Measurements from ENCODE around the gene LIME1.

DNA sequence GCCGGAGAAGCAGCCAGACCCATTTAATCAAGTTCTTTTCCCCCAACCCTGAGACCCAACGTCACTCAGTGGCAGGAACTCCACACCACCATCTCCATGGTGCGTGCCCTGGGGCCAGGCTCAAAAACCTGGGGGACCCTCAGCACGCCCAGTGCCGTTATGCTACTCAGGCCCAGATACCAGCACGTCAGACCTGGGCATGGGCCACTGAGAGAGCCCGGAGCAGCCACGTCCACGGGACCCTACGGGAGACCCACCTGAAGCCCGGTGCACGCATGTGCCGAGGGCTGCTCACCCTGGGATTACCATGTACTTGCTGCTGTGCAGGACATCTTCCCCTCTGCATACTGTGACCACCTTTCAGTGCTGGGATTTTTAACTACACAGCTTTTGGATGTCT is 16.9 kb downstream of the LIME1 start:
- TF ChIP-seq, protein P1, sequence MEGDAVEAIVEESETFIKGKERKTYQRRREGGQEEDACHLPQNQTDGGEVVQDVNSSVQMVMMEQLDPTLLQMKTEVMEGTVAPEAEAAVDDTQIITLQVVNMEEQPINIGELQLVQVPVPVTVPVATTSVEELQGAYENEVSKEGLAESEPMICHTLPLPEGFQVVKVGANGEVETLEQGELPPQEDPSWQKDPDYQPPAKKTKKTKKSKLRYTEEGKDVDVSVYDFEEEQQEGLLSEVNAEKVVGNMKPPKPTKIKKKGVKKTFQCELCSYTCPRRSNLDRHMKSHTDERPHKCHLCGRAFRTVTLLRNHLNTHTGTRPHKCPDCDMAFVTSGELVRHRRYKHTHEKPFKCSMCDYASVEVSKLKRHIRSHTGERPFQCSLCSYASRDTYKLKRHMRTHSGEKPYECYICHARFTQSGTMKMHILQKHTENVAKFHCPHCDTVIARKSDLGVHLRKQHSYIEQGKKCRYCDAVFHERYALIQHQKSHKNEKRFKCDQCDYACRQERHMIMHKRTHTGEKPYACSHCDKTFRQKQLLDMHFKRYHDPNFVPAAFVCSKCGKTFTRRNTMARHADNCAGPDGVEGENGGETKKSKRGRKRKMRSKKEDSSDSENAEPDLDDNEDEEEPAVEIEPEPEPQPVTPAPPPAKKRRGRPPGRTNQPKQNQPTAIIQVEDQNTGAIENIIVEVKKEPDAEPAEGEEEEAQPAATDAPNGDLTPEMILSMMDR (IDR thresholded peaks at IDR 0.05) = no peak
- TF ChIP-seq, protein P2, sequence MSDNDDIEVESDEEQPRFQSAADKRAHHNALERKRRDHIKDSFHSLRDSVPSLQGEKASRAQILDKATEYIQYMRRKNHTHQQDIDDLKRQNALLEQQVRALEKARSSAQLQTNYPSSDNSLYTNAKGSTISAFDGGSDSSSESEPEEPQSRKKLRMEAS (IDR thresholded peaks at IDR 0.05) = no peak
- no peak for TF ChIP-seq TP53 (CRISPR knock-in tag; IDR thresholded peaks at IDR 0.05)
- no peak for TF ChIP-seq ZSCAN20 (CRISPR knock-in tag; IDR thresholded peaks at IDR 0.05)
- TF ChIP-seq KDM1A (IDR thresholded peaks at IDR 0.05; ENCODE audit: low read depth) = no peak
